Type B pancreatic cell (in vitro differentiated cells): ENCODE measurements around the gene LPCAT1. TPM values are rescaled to one million over a fixed set of nuclear protein-coding genes. Genes with fewer than 3 reads are reported as not detected.

Experiments
- DNase-seq: peaks from one replicate; pipeline ENCODE4 v3.0.0; 2021; ENCODE audit warnings: mixed read lengths; ENCODE audit not compliant: unreplicated experiment; ENCODE audit errors: extremely low spot score
- H3K27ac Mint-ChIP-seq: 2 replicates; pipeline ENCODE4 v1.8.0; 2021; ENCODE audit warnings: mild to moderate bottlenecking, mixed read lengths
- H3K27me3 Mint-ChIP-seq: 2 replicates; pipeline ENCODE4 v1.8.0; 2021; ENCODE audit warnings: mixed read lengths
- H3K36me3 Mint-ChIP-seq: 2 replicates; pipeline ENCODE4 v1.8.0; 2021; ENCODE audit warnings: mixed read lengths
- H3K4me1 Mint-ChIP-seq: one replicate; pipeline ENCODE4 v1.8.0; 2021; ENCODE audit warnings: mixed read lengths; ENCODE audit not compliant: unreplicated experiment
- H3K4me3 Mint-ChIP-seq: 2 replicates; pipeline ENCODE4 v1.8.0; 2021; ENCODE audit warnings: mild to moderate bottlenecking, mixed read lengths
- H3K9me3 Mint-ChIP-seq: 2 replicates; pipeline ENCODE4 v1.8.0; 2021; ENCODE audit warnings: mixed read lengths
- total RNA-seq: library from RNA; stranded (reverse); gene quantifications from 2 replicates; pipeline ENCODE4 v1.2.1, GENCODE V29; 2021; ENCODE audit warnings: low replicate concordance
- TF ChIP-seq, protein P1 (sequence below): fragments of 200-600 bp; sonication (generic); conservative IDR thresholded peaks from 2 replicates; pipeline ENCODE4 v1.5.0; 2021; ENCODE audit warnings: antibody characterized with exemption, mild to moderate bottlenecking

The LPCAT1 gene
- total RNA-seq, 1 donor from 2014 or later, result 91.6 TPM

DNA sequence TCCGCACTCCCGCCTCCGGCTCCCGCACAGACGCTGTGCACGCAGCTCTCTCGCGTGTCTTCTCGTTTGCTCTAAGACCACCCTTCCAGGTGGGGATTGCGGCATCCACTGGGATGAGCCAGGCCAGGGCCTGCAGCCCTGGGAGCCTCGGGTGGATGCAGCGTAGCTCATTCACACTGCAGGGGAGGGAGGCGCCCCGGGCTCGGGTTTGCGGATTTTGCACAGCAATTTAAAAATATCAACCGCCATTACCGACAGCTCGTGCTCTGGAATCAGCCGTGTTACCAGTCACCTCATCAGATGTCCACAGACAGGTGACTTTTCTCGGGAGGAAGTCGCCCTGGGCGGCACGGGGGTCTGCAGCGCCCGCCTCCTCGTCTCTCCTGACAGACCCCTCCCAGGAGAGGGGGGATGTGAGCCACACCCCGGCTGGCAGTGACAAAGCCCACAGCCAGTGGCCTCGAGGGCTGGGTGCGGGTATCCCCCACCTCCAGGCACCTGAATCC is 57.7 kb downstream of the LPCAT1 start:
- no peaks in the 10 kb centered on the region for H3K27me3 Mint-ChIP-seq
- H3K4me1 Mint-ChIP-seq, result peaks cover 10% of the 10 kb centered on the region
- H3K9me3 Mint-ChIP-seq, result no peaks in the 10 kb centered on the region
- TF ChIP-seq, protein P1, sequence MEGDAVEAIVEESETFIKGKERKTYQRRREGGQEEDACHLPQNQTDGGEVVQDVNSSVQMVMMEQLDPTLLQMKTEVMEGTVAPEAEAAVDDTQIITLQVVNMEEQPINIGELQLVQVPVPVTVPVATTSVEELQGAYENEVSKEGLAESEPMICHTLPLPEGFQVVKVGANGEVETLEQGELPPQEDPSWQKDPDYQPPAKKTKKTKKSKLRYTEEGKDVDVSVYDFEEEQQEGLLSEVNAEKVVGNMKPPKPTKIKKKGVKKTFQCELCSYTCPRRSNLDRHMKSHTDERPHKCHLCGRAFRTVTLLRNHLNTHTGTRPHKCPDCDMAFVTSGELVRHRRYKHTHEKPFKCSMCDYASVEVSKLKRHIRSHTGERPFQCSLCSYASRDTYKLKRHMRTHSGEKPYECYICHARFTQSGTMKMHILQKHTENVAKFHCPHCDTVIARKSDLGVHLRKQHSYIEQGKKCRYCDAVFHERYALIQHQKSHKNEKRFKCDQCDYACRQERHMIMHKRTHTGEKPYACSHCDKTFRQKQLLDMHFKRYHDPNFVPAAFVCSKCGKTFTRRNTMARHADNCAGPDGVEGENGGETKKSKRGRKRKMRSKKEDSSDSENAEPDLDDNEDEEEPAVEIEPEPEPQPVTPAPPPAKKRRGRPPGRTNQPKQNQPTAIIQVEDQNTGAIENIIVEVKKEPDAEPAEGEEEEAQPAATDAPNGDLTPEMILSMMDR, result no peak
- no peak overlapping the region for H3K4me3 Mint-ChIP-seq
- no peak for DNase-seq
- H3K36me3 Mint-ChIP-seq, result peaks cover 28% of the 10 kb centered on the region
- no peak overlapping the region for H3K27ac Mint-ChIP-seq

DNA sequence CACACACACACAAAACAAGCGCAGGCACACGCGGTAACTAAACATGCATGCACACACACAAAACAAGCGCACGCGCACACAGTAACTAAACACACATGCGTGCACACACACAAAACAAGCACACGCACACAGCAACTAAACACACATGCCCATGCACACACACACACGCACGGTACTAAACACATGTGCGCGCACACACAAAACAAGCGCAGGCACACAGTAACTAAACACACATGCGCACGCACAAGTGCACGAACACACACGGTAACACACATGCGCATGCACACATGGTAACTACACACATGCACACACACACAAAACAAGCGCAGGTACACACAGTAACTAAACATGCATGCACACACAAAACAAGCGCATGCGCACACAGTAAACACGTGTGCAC is 58.6 kb downstream of the LPCAT1 start:
- DNase-seq, result no peak
- peaks cover 34% of the 10 kb centered on the region for H3K36me3 Mint-ChIP-seq

DNA sequence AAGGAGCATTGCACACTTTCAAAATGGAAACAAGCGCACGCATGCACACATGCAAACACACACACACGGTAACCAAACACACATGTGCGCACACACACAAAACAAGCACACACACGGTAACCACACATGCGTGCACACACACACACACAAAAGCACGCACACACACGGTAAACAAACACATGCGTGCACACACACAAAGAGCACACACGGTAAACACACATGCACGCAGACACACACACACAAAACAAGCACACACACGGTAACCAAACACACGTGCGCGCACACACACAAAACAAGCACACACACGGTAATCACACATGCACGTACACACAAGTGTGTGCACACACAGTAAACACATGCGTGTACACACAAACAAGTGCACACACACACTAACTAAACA is 59.2 kb downstream of the LPCAT1 start:
- no peak overlapping the region for H3K4me3 Mint-ChIP-seq
- H3K27me3 Mint-ChIP-seq, result no peaks in the 10 kb centered on the region
- DNase-seq, result no peak
- H3K36me3 Mint-ChIP-seq, result peaks cover 34% of the 10 kb centered on the region
- peaks cover 10% of the 10 kb centered on the region for H3K4me1 Mint-ChIP-seq
- no peak overlapping the region for H3K27ac Mint-ChIP-seq
- H3K9me3 Mint-ChIP-seq, result no peaks in the 10 kb centered on the region
- TF ChIP-seq, protein P1, result no peak

More for the DNA sequence above, 58.6 kb downstream of the LPCAT1 start:
- H3K4me1 Mint-ChIP-seq, result peaks cover 10% of the 10 kb centered on the region
- no peaks in the 10 kb centered on the region for H3K9me3 Mint-ChIP-seq
- H3K4me3 Mint-ChIP-seq, result no peak overlapping the region
- no peaks in the 10 kb centered on the region for H3K27me3 Mint-ChIP-seq
- no peak overlapping the region for H3K27ac Mint-ChIP-seq
- TF ChIP-seq, protein P1, result no peak

DNA sequence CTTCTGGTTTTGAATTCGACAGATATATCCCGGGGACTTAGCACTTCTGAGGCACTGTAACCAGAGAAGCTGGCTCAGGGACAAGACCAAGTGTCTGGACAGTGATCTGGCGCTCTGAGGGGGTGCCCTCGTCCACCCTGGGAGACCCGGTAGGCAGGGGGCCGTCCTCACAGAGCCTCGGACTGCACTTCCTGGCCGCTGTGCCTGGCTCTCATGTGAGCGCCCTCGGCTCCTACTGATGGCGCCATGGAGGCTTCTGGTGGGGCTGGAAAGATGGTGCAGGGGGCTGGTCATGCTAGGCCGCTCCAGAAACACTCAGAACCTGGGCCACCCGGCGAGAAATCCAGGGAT is 59.7 kb downstream of the LPCAT1 start:
- peaks cover 10% of the 10 kb centered on the region for H3K4me1 Mint-ChIP-seq
- H3K9me3 Mint-ChIP-seq, result no peaks in the 10 kb centered on the region
- peaks cover 34% of the 10 kb centered on the region for H3K36me3 Mint-ChIP-seq
- H3K27ac Mint-ChIP-seq, result no peak overlapping the region
- no peak overlapping the region for H3K4me3 Mint-ChIP-seq
- TF ChIP-seq, protein P1, result no peak
- no peak for DNase-seq
- no peaks in the 10 kb centered on the region for H3K27me3 Mint-ChIP-seq

DNA sequence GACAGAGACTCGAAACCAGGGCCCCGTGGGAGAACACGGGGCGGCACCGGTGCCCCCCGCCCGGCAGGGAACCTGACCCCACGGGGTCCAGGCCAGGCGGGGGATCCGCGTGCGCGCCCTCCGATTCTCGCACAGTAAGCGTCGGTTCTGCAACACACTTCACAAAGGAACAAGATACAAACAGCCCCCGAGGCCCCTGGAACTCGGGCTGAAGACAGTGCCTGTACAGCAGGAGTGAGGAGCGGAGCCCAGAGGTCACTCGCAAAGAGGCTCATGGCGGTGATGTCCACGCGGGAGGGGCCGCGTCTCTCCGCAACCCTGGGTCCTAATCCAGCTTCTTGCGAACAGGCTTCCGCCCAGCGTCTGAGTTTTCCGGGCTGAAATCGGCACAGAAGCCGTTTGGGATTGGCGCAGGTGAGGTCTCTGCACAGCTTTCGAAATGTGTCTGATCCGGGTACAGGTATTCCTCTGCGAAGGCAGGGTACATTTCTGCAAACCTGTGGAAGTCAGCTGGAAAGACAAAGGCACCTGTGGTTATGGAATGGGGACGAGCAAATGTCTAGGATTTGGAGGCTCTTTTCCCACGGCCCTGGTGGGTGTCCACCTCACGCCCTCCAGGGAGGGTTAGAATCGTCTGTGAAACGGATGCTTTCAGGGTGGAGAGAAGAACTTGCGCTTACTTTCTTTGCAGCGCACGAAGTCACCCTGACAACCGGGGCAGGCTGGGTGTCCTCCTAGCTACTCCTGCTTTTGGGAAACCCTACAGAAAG is 60.2 kb downstream of the LPCAT1 start:
- H3K27ac Mint-ChIP-seq, result no peak overlapping the region
- H3K4me1 Mint-ChIP-seq, result peaks cover 10% of the 10 kb centered on the region
- H3K27me3 Mint-ChIP-seq, result no peaks in the 10 kb centered on the region
- TF ChIP-seq, protein P1, result no peak
- no peak overlapping the region for H3K4me3 Mint-ChIP-seq
- peaks cover 35% of the 10 kb centered on the region for H3K36me3 Mint-ChIP-seq
- H3K9me3 Mint-ChIP-seq, result no peaks in the 10 kb centered on the region
- DNase-seq, result no peak
